Stimulated activated CD8-positive, alpha-beta memory T cell treated with anti-CD3 and anti-CD28 coated beads, Interleukin-4, amount 100 ng/mL, for 48 hours (primary cell): ENCODE results near the gene GRK6.
"Not testable (repeated sequence)": the region's sequence is repeated elsewhere in the genome, so short reads cannot be mapped to it uniquely, and the experiment has no call there.

Source experiments
- DNase-seq: peaks from one replicate; pipeline ENCODE4 v3.0.0-alpha.2; 2020

The GRK6 gene

DNA sequence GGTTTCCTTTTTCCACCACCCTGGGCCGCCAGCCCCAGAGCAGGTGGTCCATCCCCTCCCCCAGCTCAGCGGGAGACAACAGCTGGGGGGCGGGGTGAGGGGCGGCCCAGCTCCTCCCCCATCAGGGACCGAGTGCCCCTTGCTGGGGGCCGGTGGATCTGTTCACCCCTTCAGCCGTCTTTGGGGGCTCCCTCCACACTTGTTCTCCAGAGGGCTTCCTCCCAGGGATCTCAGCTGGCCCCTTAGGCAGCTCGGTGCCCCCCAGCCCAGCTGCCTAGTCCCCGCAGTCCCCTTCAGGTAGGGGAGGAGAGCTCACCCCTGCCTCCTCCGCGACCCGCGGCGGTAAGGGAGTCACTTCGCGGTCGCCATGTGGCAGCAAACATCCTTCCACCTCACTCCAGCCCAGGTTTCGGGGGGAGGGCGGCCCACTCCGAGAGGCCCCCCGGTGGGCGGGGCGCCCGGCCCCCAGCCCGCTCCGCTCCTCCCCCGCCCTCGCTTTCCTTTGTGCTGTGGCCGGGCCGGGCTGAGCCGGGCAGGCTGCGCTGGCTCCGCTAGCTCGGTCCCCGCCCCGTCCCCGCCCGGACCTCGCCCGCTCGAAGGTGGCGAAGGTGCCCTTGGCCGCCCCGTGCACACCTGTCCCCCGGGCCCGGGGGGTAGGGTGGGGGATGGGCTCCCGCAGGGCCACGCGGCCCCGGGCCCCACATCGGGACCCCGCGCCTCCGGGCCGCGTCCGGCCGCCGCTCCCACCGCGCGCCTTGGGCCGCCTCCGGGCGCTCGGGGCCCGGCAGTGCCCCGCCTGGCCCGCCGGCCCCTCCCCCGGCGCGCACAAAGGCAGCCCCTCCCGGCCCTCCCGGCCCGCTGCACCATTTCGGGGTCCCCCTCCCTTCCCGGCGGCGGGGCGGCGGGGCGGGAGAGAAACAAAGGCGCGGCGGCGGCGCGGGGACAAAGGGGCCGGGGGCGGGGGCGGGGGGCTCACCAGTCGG lies 46.3 kb downstream of the GRK6 start:
- peak; percentile 86 for DNase-seq

- DNase-seq: no peak
These were observed 47.0 kb downstream of the GRK6 start, which contains the start of gene DBN1 for GRCh38 chr5:177473443-177474001. DBN1 (minus strand) TSS chr5:177473634; CDS start chr5:177473521, 113 bp downstream.

GRCh38 chr5:177474002-177474476 lies 47.6 kb downstream of the GRK6 start:
- DNase-seq: no peak

- no peak for DNase-seq
These were observed 48.5 kb downstream of the GRK6 start for GRCh38 chr5:177474846-177475562.

DNA sequence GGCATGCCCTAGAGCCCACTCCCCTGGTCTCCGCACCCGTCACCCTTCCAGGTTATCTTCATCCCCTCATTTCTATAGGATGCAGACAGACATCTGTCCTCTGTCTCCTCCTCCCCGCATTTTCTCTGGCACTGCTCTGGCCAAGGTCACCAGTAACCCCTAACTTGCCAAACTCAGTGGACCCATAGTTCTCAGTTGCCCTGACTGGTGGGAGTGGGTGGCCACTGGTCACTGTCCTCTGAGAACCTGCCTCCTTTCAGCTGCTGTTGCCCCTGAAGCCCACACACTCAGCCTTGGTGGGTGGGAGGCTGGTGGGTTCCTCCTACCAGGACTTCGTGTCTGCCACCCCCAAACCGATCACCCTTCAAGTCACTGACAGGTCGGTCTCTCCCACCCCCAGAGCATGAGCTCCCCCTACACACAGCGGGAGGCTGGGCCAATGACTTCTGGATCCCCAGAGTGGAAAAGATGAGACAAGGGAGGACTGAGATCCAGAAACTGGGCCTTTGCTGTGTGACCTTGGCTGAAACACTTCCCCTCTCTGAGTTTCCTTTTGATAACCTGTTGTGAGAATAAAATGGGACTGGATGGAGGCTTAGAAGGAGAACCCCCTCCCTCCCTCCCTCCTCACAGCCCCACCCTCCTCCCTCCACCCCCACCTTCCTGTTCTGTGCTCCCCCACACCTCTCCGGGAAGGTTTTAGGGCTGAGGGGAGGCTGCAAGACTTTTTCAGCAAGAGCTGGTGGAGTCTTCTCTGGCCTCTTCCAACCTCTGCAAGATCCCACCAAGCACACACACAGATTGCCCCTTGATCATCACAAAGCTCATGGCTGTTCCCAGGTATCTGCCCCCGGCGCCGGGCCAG lies 49.3 kb downstream of the GRK6 start:
- no peak for DNase-seq

DNA sequence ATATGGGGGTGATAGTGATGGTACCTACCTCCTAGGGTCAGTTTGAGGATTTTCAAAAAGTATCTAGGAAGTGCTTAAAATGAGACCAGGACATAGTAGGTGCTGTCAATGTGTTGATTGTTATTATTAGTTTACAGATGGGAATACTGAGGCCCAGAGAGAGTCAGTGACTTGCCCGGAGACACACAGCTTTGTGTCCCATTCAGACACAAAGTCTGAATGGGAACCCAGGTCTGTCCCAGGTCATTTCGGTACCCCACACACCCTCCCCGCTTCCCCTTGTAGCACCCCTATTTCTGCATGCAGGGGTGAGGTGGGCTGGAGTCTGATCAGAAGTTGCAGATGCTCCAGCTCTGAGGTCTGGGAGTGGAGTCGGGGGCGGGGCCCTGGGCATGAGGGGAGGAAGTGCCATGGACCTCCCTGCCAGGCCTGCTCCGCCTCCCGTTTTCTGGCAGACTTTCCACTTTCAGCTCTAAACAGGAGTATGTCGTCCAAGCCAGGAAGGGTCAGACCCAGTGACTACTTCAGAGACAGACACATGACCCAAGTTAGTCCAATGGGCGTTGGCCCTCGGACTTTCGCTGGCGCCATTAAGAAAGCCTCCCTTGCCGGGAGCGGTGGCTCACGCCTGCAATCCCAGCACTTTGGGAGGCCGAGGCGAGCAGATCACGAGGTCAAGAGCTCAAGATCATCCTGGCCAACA lies 50.2 kb downstream of the GRK6 start:
- DNase-seq: no peak

DNA sequence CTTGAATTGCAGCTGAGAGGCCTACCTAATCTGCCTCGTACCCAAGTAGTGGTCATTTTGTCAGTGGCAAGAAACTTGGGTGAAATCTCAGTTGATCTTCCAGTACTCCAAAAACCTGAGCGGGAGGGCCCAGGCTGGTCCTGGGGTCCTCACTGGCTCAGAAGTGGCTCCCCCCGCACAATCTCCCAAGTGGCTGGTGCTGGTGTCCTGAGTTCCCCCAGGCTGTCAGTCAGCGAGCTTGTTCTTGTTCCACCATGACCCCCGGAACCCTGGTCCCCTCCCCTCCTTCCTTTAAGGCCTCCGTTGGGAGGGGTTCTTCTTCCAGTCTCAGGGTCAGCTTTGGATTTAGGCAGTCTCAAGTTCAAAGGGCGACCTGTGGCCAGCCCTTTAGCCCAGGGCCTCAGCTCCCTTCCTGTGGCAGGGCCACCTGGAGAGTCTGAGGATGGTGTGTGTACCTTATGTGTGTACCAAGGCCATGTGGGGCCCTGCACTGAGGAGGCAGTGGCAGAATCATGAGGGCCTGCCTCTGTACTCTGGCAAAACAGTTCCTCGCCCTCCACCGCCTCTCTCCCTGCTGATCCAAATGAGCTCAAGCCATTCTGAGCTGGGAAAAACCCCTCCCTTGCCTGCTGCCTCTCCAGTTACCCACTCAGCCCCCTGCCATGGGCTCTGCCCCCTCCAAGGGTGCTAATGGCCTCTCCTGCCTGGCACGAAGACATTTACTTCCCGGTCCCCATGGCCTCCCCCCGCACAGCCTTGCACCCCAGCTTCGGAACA lies 51.4 kb downstream of the GRK6 start:
- DNase-seq: no peak

DNA sequence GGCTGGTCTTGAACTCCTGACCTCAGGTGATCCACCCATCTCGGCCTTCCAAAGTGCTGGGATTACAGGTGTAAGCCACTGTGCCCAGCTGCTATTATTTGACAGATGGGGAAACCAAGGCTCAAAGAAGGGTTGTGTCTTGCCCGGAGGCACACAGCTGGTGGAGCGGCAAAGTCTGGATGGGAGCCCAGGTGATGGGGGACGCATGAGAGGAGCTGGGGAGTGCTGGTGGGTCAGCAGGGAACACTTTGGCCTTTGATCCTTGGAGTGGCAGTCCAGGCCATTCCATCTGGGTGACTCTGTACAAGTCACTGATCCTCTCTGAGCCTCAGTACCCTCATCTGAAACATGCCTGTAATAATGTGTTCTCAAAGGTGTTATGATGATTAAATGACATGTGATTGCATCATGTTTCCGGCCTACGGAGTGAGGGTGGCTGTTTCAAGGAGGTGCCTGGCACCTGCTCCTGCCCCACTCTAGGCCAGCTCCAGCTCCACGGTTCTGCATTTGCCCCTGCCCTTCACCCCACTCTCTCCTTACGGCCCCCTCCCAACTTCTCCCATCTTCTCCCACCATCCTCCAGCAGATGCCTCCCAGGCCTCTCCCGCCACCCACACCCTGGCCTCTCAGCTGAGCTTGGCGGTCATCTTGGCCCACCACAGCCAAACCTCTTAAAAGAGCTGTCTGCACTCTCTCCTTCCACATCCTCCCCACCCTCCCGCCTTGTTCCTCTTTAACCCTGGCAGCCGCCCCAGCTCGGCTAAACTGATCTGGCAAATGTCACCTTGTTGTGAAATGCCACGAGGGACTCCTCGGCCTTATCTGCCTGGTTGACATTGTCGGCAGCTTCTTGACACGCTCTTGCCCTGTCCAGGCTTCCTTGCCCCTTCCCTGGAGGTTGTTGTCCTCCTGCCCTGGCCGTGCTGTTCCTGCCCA lies 52.5 kb downstream of the GRK6 start:
- DNase-seq: peak; percentile 70

DNA sequence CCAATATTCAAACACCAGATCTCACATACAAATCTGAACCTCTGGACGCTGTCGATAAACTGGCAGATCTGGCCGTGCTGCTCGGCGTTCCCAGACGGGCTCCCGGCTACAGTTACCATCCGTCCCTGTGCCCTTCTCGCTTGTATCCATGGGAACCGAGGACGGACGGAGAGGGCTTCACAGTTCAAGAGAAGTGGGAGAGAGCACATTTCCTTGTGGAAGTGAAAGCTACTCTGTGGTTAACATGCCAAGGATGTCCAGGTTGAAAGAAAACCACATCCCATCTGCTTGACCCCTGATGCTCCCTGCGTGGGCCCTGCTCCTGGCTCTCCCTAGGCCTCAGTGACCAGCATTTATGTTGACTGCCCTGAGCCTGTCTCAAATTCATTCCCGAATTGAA lies 53.3 kb downstream of the GRK6 start:
- no peak for DNase-seq

GRCh38 chr5:177482359-177482795 lies 55.9 kb downstream of the GRK6 start:
- DNase-seq: no peak

DNA sequence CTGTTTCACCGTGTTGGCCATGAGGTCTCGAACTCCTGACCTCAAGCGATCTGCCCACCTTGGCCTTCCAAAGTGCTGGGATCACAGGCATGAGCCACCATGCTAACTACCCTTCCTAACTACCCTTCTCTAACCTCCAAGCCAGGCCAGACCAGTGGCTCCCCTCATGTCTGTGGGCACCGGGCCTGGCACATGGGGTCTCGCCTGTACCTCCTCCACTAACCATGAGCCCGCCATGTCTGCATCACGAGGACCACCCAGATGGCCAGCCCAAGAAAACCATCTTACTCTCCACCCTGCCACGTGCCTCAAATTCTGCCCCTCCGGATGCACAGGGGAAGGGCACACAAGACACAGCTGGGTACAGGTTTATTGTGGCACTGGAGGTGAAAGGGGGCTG lies 56.6 kb downstream of the GRK6 start:
- no peak for DNase-seq

DNA sequence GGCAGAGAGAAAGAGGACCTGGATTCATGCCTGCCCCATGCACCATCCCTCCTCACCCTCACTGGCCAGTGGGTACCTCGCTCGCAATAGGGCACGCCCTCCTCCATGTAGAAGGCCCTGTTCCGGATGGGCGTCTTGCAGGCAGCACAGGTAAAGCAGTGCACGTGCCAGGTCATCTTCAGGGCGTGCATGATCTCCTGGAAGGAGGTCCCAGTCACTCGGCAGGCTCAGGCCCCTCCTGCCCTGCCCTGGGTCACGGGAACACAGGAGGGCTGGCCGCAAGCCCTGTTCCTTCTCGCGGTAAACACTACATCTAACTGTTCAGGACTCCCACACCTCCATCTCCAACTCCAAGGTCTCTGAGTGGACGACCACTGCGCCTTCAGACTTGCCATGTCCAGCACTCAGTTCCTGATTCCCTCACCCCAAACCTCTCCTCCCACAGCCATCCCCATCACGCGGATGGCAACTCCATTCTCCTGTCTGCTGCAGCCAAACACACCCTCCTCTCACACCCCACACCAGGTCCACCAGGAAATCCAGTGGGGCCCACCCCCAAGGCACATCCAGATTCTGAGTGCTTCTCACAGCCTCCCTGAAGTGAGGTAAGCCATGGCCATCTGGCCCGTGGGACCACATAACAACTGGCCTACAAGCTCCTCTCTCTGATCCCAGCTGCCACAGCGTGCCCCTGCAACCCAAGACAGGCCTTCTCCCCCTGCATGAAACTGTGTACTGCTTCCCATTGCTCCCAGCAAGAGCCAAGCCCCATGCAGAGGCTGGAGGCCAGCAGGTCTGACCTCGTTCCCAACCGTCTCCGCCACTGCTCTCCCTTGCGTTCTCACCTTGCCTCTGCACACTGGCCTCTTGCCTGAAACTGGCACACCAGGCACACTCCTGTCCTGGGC lies 57.8 kb downstream of the GRK6 start:
- no peak for DNase-seq

- no peak for DNase-seq
These were observed 58.5 kb downstream of the GRK6 start for GRCh38 chr5:177484902-177485549.

DNA sequence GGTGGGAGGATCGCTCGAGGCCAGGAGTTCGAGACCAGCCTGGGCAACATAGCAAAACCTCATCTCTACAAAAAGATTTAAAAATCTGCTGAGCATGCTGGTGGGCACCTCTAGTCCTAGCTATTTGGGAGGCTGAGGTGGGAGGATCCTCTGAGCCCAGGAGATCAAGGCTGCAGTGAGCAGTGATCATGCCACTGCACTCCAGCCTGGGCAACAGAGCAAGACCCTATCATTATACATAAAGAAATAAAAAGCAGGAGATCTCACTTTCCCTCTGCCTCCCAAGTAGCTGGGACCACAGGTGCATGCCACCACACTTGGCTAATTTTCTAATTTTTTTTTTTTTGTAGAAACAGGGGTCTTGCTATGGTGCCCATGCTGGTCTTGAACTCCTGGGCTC lies 59.3 kb downstream of the GRK6 start:
- not testable (repeated sequence) for DNase-seq

GRCh38 chr5:177486256-177486655 lies 59.8 kb downstream of the GRK6 start:
- DNase-seq: no peak

- DNase-seq: no peak
These were observed 60.7 kb downstream of the GRK6 start for GRCh38 chr5:177487144-177487543.

GRCh38 chr5:177487975-177488374 lies 61.5 kb downstream of the GRK6 start:
- DNase-seq: no peak

DNA sequence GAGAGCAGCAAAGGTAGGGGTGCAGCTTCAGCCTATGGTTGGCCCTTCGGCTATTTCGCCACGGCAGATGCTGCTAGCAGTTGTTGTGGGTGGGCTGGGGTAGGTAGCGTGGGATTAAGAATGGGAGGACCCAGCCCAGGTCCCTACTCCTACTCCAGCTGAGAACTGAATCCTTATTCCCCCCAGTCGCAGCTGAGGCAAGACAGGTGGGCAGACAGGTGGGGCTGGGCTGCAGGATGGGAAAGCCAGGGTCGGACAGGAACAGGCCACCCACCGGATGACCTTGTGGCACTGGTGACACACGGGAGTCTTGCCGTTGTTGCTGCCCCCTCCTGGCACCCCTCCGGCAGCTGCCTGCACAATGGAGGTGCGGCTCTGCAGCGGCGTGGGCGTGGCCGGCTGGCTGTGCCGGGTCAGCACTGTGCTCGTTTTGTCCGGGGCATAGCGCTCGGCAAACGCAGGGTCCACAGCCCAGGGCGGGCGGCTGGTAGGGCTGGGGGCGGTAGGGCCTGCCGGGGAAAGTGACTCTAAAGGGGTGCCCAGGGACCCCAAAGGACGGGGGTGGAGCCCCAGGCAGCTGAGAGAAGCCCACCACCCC lies 62.7 kb downstream of the GRK6 start:
- DNase-seq: no peak
